Type B pancreatic cell (in vitro differentiated cells): Measurements from ENCODE around the gene URB1. TPM values are rescaled to one million over a fixed set of nuclear protein-coding genes. Genes with fewer than 3 reads are reported as not detected.

Experiments
- DNase-seq: peaks from one replicate; pipeline ENCODE4 v3.0.0; 2021; ENCODE audit warnings: mixed read lengths; ENCODE audit not compliant: unreplicated experiment; ENCODE audit errors: extremely low spot score
- H3K27ac Mint-ChIP-seq: 2 replicates; pipeline ENCODE4 v1.8.0; 2021; ENCODE audit warnings: mild to moderate bottlenecking, mixed read lengths
- H3K27me3 Mint-ChIP-seq: 2 replicates; pipeline ENCODE4 v1.8.0; 2021; ENCODE audit warnings: mixed read lengths
- H3K36me3 Mint-ChIP-seq: 2 replicates; pipeline ENCODE4 v1.8.0; 2021; ENCODE audit warnings: mixed read lengths
- H3K4me1 Mint-ChIP-seq: one replicate; pipeline ENCODE4 v1.8.0; 2021; ENCODE audit warnings: mixed read lengths; ENCODE audit not compliant: unreplicated experiment
- H3K4me3 Mint-ChIP-seq: 2 replicates; pipeline ENCODE4 v1.8.0; 2021; ENCODE audit warnings: mild to moderate bottlenecking, mixed read lengths
- H3K9me3 Mint-ChIP-seq: 2 replicates; pipeline ENCODE4 v1.8.0; 2021; ENCODE audit warnings: mixed read lengths
- total RNA-seq: library from RNA; stranded (reverse); gene quantifications from 2 replicates; pipeline ENCODE4 v1.2.1, GENCODE V29; 2021; ENCODE audit warnings: low replicate concordance
- TF ChIP-seq, protein P1 (sequence below): fragments of 200-600 bp; sonication (generic); conservative IDR thresholded peaks from 2 replicates; pipeline ENCODE4 v1.5.0; 2021; ENCODE audit warnings: antibody characterized with exemption, mild to moderate bottlenecking

Gene URB1
- total RNA-seq, 1 donor from 2014 or later = 19.9 TPM

DNA sequence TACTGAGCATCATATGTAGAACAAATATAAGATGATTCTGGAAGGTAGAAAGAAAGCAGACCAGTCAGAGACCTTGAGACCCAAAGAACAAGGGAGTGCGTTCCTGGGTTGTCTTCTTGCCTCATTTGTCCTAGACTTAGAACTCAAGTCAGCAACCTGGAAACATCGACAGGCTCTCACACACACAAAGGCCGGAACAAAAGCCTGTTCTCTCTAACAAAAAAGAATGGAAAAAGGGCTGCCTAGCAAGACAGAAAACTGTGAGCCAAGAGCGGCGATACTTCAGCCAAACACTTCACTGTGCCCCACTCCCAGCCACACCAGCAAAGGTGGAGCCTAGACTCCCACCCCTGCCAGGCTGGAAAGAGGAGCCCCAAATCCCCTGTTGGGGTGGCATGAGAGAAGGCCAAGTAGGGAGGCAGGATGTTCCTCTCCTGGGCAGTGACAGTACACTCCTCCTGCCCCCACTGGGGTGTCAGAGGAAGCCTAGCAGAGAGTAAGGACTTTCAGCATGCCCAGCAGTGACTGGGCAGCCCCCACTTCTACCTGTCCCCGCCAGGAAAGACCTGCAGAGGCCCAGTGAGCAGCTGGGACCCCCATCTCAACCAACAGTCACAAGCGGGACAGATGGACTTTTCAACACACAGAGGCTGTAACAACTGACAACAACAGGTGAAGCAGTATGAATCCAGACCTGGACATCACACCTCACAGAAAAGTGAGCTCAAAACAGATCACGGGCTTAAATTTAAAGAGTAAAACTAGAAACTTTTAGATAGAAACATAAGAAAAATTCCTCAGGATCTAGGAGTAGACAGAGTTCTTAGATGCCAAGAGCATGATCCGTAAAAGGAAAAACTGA is 61.1 kb downstream of the URB1 start:
- H3K9me3 Mint-ChIP-seq = no peaks in the 10 kb centered on the region
- H3K27me3 Mint-ChIP-seq = no peaks in the 10 kb centered on the region
- TF ChIP-seq, protein P1, sequence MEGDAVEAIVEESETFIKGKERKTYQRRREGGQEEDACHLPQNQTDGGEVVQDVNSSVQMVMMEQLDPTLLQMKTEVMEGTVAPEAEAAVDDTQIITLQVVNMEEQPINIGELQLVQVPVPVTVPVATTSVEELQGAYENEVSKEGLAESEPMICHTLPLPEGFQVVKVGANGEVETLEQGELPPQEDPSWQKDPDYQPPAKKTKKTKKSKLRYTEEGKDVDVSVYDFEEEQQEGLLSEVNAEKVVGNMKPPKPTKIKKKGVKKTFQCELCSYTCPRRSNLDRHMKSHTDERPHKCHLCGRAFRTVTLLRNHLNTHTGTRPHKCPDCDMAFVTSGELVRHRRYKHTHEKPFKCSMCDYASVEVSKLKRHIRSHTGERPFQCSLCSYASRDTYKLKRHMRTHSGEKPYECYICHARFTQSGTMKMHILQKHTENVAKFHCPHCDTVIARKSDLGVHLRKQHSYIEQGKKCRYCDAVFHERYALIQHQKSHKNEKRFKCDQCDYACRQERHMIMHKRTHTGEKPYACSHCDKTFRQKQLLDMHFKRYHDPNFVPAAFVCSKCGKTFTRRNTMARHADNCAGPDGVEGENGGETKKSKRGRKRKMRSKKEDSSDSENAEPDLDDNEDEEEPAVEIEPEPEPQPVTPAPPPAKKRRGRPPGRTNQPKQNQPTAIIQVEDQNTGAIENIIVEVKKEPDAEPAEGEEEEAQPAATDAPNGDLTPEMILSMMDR = no peak
- no peak overlapping the region for H3K4me3 Mint-ChIP-seq
- H3K36me3 Mint-ChIP-seq = peaks cover 40% of the 10 kb centered on the region
- no peak overlapping the region for H3K27ac Mint-ChIP-seq
- peaks cover 37% of the 10 kb centered on the region for H3K4me1 Mint-ChIP-seq
- no peak for DNase-seq

DNA sequence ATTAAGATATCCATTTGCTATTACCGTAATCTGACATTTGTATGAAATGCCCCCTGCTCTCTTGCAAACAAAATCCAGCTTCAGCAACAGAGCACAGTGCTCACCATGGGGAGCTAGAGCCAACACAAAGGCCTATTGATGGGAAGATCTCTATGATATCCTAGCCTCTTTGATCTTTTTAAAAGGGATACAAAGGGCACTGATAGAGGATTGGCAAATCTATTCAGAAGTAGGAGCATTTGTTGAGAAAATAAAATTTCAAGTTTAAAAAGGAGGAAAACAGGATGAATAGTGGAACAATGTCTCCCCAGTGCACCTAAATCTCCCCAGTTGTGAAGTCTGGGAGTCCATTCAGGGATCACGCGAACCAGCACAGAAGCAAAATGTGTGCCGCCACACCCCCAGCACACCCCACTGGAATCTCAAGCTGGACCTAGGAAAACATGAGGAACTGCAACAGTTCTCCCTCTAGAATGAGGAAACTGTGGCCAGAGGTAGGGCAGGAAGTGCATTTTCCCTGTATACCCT is 62.0 kb downstream of the URB1 start:
- TF ChIP-seq, protein P1 = no peak
- Mint-ChIP-seq H3K4me3 (no peak overlapping the region), H3K9me3 (no peaks in the 10 kb centered on the region), H3K36me3 (peaks cover 43% of the 10 kb centered on the region), H3K27ac (no peak overlapping the region), H3K4me1 (peaks cover 32% of the 10 kb centered on the region), H3K27me3 (no peaks in the 10 kb centered on the region)
- no peak for DNase-seq

DNA sequence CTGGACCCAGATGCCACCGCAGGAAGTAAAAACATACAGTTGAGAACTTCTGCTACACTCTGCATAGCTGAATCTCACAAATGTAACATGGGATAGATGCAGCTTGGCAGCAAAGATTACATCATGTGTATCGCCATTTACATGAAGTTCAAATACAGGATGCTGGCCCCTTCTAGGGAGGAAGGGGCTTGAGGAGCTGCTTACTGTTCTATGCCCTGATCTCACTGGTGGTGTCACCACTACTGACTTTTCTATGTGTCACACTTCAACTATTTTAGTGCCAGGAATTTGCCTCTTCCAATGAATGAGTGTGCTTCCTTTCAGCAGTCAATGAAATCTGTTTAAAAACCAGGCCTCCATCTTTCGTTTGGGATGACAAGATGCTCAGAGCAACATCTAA is 63.0 kb downstream of the URB1 start:
- Mint-ChIP-seq H3K9me3 (no peaks in the 10 kb centered on the region), H3K4me3 (peak overlapping the region; percentile 5)

DNA sequence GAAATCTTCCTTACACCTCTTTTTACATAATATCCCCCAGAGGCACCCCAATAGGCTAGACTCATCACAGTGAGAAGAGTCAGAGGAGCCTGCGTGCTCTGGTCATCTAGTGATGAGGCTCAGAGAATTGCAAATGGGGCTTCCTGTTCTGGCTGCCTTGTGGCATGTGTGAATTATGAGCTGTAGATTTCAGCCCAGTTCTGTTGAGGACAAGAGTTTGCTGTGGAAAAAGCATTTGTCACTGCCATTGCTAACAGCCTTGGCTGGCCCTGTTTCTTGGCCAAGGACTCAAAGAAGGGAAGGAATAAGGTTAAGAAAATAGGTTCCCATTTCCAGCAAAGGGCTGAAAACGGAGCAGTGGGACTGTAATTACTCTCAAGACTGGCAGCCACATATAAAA is 63.5 kb downstream of the URB1 start:
- TF ChIP-seq, protein P1 = no peak
- Mint-ChIP-seq H3K4me3 (peak overlapping the region; percentile 5), H3K27me3 (no peaks in the 10 kb centered on the region), H3K4me1 (peaks cover 22% of the 10 kb centered on the region), H3K27ac (peak overlapping the region; percentile 60), H3K9me3 (no peaks in the 10 kb centered on the region), H3K36me3 (peaks cover 47% of the 10 kb centered on the region)
- DNase-seq = no peak

More for the DNA sequence above, 63.0 kb downstream of the URB1 start:
- TF ChIP-seq, protein P1 = no peak
- Mint-ChIP-seq H3K27ac (peak overlapping the region; percentile 60), H3K36me3 (peaks cover 44% of the 10 kb centered on the region), H3K4me1 (peaks cover 22% of the 10 kb centered on the region), H3K27me3 (no peaks in the 10 kb centered on the region)
- DNase-seq = no peak

DNA sequence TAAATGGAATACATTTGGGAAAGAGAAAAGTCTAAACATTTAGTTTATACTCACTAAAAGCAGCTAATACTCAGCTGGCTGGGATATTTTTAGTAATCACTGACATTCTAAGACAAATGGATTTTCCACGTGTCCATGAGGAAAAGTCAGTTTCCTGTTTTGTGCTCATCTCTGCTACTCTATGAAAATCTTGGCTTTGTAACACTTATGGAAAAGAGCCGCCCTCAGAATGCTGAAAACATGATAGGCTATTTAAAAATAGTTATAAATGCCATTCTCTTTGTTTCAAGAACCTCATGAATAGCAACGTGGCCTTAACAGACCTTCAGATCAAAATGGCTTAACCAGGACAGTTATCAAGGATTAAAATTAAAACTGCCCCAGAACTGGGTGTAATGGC is 64.2 kb downstream of the URB1 start:
- Mint-ChIP-seq H3K4me1 (peaks cover 22% of the 10 kb centered on the region), H3K27ac (no peak overlapping the region)
- TF ChIP-seq, protein P1 = no peak

More for the DNA sequence above, 64.2 kb downstream of the URB1 start:
- H3K36me3 Mint-ChIP-seq = peaks cover 49% of the 10 kb centered on the region
- DNase-seq = no peak
- H3K9me3 Mint-ChIP-seq = no peaks in the 10 kb centered on the region
- H3K27me3 Mint-ChIP-seq = no peaks in the 10 kb centered on the region
- H3K4me3 Mint-ChIP-seq = no peak overlapping the region
